ENCODE results near the gene HYDIN.

Gene HYDIN

DNA sequence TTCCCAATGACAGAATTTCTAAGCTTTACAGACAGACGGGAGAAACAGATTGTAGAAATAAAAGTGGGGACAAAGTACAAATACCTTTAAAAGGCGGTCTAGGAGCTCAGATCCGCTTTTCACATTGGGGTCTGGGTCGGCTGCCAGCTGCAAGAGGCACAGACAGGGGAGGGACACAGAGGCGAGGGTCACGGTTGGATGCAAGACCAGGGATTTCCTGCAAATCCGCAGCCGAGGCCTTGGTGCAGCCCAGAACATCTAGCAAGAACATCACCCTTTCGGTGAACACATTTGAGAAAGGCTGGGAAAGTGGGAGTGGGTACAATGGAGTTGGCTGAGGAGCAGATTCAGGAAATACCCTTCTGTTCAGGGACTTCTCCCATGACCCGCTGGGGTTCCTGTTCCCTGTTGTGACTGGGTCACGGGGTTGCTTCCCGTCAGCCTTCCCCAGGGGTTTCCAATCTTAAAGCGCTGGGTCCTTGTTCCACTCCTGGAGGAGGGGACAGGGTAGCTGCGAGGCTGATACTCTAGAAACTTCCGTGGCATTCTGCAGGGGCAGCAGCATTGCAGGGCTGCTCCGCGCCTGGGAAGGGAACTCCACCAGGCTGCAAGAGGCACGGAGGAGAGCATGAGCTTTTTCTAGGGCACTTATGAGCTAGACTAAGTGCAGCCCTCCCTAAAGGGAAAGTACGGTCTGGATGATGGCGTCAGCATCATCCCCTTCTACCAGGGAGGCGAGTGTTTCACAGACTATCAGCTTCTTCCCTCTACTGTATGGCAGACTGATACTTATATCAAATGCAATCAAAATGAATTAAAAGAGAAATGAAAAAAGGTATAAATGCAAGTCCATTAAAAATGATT lies 445.6 kb downstream of the HYDIN start:
- DNase-seq, result no peak

DNA sequence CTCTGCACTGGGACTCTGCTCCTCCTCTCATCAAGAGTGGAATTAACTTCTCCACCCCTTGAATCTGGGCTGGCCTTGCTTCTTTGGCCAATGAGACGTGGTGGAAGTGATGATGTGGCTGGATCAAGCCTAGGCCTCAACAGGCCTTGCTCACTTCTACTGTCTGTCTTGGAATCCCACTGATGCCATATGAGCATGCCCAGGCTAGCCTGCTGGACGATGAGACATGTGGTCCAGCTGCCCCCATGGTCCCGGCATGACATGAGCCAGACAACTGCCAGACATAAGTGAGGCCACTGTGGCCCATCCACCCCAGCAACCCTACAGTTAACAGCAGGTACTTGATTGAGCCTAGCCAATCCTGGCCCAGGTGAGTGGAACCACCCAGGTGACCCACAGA lies 448.3 kb downstream of the HYDIN start:
- no peak for DNase-seq

DNA sequence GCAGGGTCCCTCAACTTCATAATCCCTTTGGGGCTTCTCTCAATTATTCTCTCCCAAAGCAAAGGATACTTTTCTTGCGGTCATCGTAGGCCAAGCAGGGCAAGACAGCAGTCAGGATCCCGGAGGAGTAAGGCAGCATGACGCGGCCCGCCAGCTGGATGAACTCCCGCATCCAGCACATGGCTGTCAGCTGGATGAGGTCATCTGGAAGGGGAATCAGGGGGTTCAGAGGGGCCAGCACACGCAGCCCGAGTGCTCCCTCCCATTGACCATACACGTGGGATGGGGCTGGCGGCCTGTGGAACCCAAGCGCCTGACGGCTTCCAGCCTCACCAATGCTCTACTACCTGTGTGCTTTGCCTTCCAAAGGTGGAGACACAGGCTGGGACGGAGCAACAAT lies 448.7 kb downstream of the HYDIN start:
- no peak for DNase-seq

DNA sequence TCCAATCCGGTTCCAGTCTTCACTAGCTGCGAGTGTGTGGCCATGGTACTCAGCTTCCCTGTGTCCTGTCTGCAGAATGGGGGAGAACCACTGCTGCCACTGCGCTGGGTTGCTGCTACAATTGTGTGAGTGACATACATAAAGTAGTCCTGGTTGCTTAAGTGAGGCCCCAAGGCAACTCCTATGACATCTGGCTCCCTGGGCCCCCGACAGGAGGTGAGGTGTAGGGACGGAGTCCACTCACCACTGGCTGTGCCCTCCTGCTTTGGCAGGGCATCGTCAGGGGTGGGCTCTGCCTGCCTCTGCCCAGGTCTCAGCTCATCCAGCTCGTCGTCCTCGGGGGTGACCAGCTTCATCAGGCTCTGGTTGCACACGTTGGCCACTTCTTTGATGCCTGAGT lies 450.0 kb downstream of the HYDIN start:
- DNase-seq, result no peak

DNA sequence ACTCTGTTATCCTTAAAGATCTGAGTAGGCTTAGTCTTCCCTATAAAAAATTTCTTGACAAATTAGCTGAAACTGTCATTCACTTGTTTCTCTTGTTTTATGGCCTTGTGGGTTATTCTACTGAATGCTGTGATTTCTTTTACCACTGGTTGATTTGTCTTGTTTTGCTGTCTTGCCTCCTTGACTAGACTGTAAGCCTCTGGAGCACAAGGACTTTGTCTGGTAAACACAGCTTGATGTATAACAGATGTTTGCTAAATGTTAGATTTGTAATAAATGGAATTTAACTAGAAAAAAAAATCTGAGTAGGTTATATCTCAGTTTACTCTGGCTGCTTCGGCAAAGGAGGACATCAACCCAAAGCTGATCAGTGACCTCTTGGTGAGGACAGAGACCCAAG lies 451.2 kb downstream of the HYDIN start:
- DNase-seq, result no peak

DNA sequence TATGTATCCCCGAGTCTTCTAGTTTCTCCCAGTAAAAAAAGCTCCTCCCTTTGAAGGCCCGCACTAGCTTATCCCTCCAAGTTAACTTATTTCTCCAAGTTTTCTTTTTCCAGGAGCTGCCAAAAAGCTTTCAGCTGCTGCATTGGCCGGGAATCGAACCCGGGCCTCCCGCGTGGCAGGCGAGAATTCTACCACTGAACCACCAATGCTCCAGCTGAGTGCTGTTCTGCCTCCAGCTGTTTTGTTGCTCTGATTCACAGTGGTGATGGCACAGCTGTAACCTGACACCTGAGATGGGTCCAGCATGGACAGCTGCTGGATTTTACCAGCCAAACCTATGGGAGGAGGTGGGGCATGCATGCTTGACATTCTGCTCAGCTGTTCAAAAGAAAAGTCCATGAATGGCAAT lies 451.6 kb downstream of the HYDIN start:
- DNase-seq, result no peak

DNA sequence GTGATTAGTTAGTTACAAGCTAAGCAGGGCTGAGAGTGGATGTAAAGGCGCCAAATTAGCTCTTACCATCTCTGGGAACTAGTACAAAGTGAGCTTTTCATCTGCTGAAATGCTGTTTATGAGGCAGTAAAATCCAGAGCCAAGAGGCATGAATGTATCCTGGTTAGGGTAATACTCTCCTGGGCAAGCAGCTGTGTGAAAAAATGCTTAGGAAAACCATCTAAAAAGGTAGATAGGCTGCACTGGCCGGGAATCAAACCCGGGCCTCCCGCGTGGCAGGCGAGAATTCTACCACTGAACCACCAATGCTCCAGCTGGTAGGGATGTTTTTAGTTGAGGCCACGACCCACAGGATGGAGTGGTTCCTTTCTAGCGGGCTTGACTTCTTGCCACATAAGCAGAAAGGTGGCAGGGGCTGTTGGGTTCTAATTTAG lies 452.5 kb downstream of the HYDIN start:
- DNase-seq, result no peak

DNA sequence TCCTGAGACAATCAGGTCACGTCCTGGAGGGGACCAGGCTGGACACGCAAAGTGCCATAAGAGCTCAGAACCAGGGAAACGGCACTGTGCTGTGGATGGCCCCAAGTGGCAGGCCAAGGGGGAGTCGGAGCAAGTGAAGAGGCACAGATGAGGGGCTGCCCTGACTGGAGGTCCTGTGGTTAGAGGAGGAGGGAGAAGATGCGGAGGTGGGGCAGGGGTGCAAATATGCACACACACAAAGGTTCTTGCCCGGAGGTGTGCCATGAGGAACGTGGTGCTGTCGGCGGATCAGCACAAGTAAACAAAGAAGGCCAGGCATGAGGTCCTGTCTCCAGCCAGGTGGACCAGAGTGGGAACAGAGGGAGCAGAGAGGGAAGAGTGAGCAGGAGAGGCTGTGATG lies 453.0 kb downstream of the HYDIN start:
- DNase-seq, result no peak

DNA sequence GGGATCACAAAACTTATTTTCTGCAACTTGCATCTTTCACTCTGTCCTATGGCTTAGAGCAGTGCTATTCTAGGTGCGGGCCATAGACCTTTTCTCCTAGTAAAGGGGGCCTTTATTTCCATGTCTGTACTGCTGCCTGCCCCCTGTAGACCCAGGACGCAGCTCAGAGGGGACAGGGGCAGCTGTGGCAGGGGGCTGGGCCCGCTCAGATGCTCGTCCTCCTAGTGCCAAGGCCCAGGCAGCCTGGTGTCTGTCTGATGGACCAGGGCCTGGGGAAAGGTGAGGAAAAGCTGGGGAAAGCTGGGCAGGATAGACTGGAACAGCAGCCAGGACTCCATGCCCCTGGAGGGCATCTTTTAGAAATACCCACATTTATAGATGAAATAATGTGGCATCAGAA lies 455.1 kb downstream of the HYDIN start:
- DNase-seq, result no peak

DNA sequence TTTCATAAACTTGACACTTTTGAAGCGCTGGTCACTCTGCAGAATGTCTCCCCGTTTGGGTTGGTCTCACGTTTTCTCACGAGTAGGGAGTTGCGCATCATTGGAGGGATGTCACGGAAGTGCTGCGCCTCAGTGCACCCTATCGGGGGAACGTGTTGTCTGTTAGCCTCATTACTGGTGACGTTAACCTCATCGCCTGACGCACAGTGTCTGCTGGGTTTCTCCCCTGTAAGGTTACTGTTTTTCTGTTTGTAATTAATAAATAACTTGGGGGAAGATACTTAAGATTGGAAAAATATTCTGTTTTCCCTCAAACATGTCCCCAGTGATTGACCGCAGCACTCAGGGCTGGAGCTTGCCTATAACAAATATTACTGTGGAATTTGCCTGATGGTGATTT lies 456.3 kb downstream of the HYDIN start:
- DNase-seq, result no peak

DNA sequence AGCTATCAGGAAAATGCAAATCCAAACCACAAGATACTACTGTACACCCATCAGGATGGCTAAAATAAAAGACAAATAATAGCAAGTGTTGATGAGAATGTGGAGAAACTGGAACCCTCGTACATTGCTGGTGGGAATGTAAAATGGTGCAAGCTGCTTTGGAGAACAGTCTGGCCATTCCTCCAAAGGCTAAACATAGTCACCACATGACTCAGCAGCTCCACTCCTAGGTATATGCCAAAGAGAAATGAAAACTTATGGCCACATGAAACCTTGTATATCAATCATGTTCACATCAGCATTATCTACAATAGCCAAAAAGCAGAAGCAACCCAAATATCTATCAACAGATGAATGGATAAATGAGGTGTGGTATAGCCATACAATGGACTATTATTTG lies 458.0 kb downstream of the HYDIN start:
- DNase-seq, result no peak

DNA sequence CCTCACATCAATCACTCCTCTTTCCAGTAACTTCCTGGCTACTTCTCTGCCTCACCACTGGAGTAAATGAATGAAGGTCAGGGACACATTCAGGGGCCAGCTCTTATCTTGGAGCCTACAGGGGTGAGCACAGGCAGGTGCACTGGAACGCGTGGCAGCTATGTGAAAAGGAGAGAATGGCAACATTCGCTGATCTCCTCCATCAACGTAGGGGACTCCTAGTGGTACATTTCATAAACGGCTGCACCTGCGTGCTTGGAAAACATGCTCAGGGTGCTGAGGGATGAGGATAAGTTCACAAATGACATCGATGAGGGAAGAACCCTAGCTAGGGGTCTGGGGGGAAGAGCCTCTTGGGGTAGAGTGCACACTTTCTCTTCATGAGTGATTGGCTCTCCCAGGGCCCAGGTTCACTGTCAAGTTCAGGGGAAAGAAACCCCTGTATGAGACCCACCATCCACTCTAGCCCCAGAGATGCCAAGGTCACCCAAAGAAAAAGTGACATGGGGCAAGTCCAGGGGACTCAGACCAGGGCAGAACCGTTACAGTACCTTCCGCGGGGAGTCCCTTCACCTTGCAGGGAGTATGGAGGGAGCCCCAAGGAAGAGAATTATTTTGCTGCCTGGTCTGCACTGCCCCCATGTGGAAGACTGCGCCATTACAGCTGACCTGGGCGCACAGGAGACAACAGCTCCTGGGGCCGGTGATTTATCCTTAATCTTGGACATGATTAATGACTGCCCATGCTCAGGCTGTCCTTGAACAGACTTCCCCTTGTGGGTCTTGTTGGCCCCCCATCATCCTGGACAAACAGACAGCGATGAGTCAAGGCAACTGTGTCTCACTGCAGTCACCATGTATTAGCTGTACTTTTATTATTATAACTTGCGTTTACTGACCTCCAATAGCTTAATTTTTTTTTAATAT lies 459.6 kb downstream of the HYDIN start:
- DNase-seq, result peak; percentile 29 to 42

DNA sequence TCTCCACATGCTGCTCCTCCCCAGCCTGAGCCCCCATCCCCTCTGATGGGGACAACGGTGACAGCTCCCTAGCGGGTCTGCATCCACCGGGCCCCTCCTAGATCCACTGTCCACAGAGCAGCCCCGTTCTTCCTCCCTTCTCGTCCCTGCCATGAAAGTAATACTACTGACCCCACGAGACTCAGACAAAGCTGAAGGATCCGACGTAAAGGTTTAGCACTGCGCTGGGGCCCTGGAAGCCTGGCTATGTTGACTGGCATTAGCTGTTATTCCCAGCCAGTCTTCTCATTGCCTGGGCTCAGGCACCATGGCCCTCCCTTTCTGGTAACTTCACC lies 460.3 kb downstream of the HYDIN start:
- DNase-seq, result no peak

DNA sequence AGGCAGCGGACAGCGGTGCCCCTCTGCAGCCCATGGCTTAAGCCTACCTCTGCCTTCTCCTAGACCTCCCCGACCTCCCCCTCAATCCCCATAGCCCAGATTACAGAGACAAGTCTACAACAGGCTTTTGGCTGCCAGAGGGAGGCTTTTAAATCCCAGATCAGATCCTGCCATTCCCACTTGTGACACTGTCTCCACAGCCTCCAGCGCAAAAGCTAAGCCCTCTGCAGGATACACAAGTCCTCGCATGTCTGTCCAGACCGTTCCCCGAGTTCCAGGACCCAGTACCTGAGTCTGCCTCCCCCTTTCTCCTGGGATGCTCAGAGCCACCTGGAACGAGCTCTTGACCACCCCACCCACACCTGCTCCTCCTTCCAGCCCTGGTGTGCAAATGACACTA lies 460.8 kb downstream of the HYDIN start:
- no peak for DNase-seq

DNA sequence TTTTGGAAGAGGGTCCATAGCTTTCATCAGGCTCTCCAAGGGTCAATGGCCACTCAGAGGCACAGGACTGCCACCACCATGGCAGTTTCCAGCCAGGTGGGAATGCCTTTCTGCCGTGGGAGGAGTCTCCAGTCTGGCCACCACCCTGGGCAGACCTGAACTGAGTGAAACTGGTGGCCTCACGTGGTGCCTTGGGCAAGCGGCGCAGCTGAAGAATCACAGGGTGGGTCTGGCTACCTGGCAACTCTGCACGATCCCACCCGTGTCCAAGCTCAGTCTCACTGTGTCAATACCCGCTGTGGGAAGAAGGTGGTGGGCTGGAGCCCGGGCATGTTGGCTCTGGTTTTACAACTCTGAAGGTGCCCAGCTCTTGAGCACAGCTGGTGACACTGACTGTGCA lies 461.4 kb downstream of the HYDIN start:
- no peak for DNase-seq

DNA sequence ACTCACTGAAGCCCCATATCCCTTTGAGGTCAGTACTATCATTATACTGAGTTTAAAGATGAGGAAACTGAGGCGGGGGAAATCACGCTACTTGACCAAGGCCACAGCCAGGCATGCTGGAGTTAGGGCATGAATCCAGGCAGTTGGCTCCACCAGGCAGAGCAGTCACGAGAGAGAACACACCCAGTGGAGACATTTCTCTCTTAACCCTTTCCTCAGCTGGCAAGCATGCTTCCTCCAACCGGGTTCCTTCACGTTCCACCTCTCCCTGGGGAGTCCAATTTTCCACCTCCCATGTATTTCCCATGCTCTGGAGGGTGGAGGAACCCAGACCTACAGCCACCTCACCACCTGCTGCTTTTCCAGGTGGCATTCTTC lies 462.3 kb downstream of the HYDIN start:
- no peak for DNase-seq

DNA sequence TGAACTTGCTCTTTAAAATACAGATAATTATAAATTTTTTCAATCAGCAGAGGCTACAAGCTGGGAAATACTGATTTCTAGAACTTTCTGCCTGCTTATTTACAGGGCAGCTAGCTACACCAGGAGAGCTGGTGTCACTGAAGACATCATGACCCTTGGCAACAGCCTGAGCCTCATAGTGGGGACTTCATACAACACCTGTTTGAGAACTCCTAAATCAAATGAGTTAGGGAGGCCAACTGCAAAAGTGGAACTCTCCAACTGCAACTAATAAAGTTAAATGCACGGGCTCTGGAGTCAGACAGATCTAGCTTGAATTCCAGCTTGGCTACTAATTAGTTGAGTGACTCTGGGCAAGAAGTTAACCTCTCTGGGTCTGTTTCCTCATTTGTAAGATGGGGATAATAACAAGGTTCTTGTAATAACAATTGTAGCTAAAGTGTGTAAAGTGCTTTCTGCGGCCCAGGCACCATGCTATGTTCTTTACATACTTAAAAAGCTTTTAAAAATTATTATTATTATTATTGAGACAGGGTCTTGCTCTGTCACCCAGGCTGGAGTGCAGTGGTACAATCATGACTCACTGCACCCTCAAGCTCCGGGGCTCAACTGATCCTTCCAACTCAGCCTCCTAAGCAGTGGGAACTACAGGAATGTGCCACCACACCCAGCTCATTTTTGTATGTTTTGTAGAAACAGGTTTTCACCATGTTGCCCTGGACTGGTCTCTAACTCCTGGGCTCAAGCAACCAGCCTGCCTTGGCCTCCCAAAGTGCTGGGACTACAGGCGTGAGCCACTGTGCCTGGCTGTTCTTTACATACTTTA lies 462.9 kb downstream of the HYDIN start:
- no peak for DNase-seq

DNA sequence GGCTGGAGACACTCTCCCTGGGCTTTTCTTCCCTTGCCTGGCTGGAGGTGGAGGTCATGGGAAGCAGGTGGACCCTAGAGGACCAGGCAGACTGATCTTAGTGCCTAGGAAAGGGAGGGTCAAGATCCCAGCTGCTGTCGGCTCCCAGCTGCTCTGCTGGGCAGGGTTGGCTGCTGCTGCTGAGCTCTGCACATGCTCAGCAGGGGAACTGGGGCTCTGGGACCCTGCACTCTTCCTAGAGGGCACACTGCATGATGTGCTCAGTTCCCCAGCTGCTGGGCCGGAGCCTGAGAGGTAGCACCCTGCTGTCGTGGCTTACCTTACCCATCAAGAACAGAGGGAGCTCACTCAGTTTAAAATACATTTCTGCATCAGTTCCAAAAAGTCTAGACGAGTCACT lies 463.9 kb downstream of the HYDIN start:
- no peak for DNase-seq

DNA sequence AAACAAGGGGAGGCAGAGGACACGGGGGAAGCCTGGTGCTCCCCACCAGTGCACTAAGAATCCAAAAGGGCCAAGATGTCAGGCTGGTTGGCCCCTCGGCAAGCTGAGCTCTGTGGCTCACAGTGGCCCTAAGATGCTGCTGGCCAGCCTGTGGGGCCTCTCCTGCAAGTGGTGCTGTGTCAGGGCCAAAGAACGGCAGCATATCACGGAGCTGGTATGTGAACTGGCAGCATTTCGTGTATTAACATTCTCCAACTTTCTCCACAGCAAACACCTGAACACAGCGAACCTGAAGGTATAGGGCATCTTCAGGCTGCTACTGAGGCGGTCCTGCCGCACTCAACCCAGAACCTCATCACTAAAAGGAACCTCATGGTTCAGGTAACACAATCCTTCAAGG lies 464.3 kb downstream of the HYDIN start:
- DNase-seq, result no peak

DNA sequence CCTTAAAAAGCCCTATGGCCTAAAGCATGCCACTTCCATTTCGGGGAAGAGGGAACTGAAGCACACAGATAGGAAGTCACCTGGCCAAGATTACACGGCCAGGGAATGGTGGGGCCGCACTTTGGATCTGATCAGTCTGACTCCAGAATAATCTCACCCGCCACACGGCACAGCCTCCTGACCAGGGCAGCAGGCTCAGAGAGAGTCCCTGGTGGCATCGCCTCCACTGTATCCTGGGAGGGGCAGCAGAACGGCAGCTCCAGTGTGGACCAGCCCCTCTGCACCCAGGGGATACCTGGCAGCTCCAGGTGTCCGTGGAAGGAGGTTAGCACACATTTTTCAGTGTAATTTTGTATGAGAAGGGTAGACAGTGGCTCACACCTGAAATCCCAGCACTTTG lies 465.0 kb downstream of the HYDIN start:
- no peak for DNase-seq

DNA sequence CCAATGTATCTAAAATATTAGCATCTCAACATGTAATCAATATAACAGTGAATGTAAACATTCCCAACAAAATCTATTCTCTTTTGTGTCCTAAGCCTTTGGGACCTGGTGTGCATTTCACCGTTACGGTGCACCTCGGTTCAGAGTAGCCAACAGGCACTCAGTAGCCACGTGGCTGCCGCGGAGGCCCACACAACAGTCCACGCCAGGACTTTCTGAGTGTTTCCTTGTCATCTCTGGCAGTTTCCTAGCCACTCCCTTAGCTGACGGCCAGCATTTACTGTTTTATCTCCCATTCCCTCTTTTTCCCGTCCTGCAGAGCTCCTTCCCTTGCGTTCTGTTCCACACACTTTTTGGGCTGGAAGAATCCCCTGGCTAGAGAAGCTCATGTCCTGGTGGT lies 465.9 kb downstream of the HYDIN start:
- DNase-seq, result no peak

DNA sequence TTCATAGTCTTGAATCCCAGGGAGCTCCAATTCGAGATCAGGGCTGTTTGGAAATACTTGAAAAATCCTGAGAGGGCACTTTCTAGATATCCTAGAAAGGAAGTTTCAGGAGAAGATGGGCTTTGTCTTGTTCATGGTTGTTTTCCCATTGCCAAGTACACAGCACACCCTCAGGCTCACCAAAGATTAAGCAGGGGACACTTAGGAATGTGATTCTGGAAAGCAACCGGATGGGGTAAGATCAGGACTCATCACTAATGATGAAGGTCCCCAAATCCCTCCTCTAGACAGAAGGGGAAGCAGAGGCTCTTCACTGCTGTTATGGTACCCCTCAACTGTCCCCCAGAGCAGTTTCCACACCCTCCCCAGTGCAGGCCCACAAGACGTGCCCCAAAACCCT lies 470.3 kb downstream of the HYDIN start:
- DNase-seq, result no peak

DNA sequence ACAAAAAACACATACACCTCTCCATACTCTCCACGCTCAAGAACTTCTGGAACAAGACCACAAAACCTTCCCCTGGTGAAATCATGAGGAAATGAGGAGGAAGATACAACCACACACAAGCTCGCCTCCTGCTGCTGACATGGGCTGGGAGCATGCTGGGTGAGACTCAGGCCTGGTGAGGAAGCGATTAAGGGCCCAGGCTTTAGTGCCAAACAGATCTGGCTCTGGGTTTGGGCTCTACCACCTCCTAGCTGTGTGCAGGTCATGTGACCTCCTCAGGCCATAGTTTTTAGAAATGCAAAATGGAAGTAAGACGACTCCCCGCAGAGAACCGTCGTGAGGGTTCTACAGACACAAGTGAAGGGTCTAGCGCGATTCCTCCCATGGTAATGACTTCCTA lies 470.9 kb downstream of the HYDIN start:
- DNase-seq, result no peak

Data from hippocampal formation (tissue), 2 donors.